ENCODE measurements around the gene FAM135A. TPM values are rescaled to one million over a fixed set of nuclear protein-coding genes. Genes with fewer than 3 reads are reported as not detected.

FAM135A gene
- total and polyA plus RNA-seq, 9 of the 15 experiments (the other 6 are each of a cell fraction or from before 2014, with no cell fraction given), result 7.4 to 32.9 (median 19.2) TPM

DNA sequence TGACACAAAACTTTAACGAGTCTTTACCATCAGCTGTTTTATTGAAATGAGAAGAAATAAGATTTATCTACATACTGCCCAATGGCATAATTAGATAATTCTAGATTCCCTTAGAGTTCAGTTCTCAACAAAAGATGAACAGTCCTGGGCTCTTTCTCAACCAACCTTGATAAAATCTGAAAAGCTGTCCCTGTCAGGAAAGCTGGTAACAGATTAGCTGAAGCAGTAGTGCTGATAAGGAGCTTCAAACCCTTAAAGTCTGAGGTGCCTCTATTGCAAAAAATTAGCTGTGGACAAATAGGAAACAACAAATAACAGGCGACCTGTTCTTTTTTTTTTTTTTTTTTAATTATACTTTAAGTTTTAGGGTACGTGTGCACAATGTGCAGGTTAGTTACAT is 35.9 kb upstream of the FAM135A start (continued):
- TF ChIP-seq EP300 (IDR thresholded peaks at IDR 0.05; ENCODE audit: low read length) (peak; percentile 30; the same call in 1 of the 2 replicates), PTRF (tag; IDR thresholded peaks at IDR 0.05) (no peak), ZNF41 (CRISPR knock-in tag; conservative IDR thresholded peaks at IDR 0.05) (no peak), MYC (IDR thresholded peaks at IDR 0.05; ENCODE audit: low read depth, low read length) (no peak), MYC (CRISPR knock-in tag; IDR thresholded peaks at IDR 0.05; ENCODE audit: borderline replicate concordance, low read depth) (no peak), ZNF140 (CRISPR knock-in tag; IDR thresholded peaks at IDR 0.05) (no peak), POLR2AphosphoS2 (IDR thresholded peaks at IDR 0.05; ENCODE audit: low read length) (no peak), ZNF764 (CRISPR knock-in tag; IDR thresholded peaks at IDR 0.05; ENCODE audit: low read depth) (no peak), HDAC3 (IDR thresholded peaks at IDR 0.05; ENCODE audit: borderline replicate concordance, partially characterized antibody) (no peak), MAFG (tag; conservative IDR thresholded peaks at IDR 0.05) (no peak), RBBP5 (IDR thresholded peaks at IDR 0.05; ENCODE audit: borderline replicate concordance, insufficient read depth, low read length, poor library complexity, severe bottlenecking) (no peak), EZH2 (IDR thresholded peaks at IDR 0.05; ENCODE audit: borderline replicate concordance, low read depth, low read length) (no peak), SMARCA4 (IDR thresholded peaks at IDR 0.05) (peak; percentile 75), HCFC1 (IDR thresholded peaks at IDR 0.05; ENCODE audit: low read depth, low read length) (no peak), ZNF134 (CRISPR knock-in tag; conservative IDR thresholded peaks at IDR 0.05) (no peak), MAFK (IDR thresholded peaks at IDR 0.05; ENCODE audit: low read length) (no peak)
- TF ChIP-seq, protein P1, sequence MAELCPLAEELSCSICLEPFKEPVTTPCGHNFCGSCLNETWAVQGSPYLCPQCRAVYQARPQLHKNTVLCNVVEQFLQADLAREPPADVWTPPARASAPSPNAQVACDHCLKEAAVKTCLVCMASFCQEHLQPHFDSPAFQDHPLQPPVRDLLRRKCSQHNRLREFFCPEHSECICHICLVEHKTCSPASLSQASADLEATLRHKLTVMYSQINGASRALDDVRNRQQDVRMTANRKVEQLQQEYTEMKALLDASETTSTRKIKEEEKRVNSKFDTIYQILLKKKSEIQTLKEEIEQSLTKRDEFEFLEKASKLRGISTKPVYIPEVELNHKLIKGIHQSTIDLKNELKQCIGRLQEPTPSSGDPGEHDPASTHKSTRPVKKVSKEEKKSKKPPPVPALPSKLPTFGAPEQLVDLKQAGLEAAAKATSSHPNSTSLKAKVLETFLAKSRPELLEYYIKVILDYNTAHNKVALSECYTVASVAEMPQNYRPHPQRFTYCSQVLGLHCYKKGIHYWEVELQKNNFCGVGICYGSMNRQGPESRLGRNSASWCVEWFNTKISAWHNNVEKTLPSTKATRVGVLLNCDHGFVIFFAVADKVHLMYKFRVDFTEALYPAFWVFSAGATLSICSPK (IDR thresholded peaks at IDR 0.05; ENCODE audit: borderline replicate concordance), result no peak
- TF ChIP-seq, protein P2, sequence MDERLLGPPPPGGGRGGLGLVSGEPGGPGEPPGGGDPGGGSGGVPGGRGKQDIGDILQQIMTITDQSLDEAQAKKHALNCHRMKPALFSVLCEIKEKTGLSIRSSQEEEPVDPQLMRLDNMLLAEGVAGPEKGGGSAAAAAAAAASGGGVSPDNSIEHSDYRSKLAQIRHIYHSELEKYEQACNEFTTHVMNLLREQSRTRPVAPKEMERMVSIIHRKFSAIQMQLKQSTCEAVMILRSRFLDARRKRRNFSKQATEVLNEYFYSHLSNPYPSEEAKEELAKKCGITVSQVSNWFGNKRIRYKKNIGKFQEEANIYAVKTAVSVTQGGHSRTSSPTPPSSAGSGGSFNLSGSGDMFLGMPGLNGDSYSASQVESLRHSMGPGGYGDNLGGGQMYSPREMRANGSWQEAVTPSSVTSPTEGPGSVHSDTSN (CRISPR knock-in tag; IDR thresholded peaks at IDR 0.05; ENCODE audit: low read depth), result no peak
- TF ChIP-seq, protein P2 (tag; conservative IDR thresholded peaks at IDR 0.05; ENCODE audit: low read depth), result peak; percentile 59
- TF ChIP-seq, protein P3, sequence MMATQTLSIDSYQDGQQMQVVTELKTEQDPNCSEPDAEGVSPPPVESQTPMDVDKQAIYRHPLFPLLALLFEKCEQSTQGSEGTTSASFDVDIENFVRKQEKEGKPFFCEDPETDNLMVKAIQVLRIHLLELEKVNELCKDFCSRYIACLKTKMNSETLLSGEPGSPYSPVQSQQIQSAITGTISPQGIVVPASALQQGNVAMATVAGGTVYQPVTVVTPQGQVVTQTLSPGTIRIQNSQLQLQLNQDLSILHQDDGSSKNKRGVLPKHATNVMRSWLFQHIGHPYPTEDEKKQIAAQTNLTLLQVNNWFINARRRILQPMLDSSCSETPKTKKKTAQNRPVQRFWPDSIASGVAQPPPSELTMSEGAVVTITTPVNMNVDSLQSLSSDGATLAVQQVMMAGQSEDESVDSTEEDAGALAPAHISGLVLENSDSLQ (IDR thresholded peaks at IDR 0.05), result peak; percentile 50; the same call in 1 of the 2 replicates
- TF ChIP-seq, protein P4, sequence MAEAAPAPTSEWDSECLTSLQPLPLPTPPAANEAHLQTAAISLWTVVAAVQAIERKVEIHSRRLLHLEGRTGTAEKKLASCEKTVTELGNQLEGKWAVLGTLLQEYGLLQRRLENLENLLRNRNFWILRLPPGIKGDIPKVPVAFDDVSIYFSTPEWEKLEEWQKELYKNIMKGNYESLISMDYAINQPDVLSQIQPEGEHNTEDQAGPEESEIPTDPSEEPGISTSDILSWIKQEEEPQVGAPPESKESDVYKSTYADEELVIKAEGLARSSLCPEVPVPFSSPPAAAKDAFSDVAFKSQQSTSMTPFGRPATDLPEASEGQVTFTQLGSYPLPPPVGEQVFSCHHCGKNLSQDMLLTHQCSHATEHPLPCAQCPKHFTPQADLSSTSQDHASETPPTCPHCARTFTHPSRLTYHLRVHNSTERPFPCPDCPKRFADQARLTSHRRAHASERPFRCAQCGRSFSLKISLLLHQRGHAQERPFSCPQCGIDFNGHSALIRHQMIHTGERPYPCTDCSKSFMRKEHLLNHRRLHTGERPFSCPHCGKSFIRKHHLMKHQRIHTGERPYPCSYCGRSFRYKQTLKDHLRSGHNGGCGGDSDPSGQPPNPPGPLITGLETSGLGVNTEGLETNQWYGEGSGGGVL (CRISPR knock-in tag; IDR thresholded peaks at IDR 0.05), result no peak
- TF ChIP-seq, protein P5, sequence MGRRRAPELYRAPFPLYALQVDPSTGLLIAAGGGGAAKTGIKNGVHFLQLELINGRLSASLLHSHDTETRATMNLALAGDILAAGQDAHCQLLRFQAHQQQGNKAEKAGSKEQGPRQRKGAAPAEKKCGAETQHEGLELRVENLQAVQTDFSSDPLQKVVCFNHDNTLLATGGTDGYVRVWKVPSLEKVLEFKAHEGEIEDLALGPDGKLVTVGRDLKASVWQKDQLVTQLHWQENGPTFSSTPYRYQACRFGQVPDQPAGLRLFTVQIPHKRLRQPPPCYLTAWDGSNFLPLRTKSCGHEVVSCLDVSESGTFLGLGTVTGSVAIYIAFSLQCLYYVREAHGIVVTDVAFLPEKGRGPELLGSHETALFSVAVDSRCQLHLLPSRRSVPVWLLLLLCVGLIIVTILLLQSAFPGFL (CRISPR knock-in tag; IDR thresholded peaks at IDR 0.05), result no peak
